Activated CD8-positive, alpha-beta memory T cell treated with anti-CD3 and anti-CD28 coated beads, Interleukin-2, amount 50 U/mL, for 4 hours (primary cell): Measurements from ENCODE around the gene CYTH3.
"Not testable (repeated sequence)": the region's sequence is repeated elsewhere in the genome, so short reads cannot be mapped to it uniquely, and the experiment has no call there.

ENCODE experiments used
- DNase-seq: peaks from one replicate; pipeline ENCODE4 v3.0.0-alpha.2; 2020

The CYTH3 gene

DNA sequence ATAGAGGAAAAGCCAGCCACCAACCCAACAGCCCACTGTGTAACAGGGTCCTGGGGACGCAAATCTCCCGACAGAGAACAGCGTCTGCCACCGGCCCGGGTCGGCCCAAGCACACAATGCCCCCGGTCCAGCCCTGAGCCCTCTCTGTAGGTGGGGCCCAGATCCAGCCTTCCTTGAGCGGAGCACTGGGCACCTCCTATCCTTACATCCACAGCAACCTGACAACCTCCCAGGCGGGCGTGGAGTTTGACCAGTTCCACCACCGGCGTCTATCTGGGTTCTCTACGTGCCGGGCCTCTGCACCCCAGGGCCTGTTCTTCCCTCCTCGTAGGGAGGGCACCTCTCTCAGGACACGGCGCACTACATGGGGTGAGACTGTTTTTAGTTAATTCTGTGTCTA is 109.0 kb downstream of the CYTH3 start:
- DNase-seq, result no peak

DNA sequence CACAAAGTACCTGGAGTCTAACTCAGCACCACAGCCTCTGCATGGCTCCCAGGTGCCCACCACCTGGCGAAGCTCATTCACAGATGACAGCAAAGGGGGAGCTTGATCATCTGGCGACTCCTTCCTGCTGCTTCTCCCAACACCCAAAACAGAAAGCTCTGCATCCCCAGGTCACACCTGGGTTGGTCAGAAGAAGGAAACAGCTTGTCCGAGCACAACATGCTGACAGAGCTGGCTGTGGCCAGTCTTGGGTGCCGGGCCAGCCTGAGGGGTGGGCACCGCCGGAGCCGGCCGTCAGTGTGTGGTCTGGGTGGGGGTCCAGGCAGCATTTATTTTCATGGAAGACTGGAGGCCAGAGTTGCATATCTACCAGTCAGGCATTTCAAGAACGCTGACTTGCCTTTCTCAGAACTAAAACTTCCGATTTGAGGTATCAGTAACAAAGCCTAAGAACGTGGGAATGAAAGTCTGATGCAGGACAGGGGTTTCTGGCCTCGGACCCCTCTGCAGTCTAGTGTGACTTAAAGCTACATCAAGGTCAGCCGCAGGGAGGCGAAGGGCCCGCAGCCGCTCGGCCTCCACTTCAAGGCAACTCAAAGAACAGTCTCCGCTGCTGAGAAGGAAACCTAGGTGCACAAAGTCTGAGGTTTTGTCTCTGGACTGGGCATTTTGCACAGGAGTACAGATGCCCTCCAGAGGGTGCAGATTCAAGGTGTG is 109.6 kb downstream of the CYTH3 start:
- no peak for DNase-seq

DNA sequence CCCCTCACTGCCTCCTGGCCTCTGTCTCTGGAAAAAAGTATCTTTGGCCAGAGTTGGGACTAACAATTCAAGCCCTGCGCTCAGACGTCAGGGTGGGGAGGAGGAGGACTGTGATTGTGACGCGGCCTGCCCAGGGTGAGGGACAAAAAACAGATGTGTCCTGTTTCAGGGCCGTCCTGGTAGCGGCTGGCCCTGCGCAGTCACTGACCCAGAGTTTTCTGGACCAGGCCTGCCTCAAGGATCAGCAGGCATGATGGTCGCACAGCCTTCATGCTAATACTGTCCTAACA is 110.1 kb downstream of the CYTH3 start:
- DNase-seq, result no peak

DNA sequence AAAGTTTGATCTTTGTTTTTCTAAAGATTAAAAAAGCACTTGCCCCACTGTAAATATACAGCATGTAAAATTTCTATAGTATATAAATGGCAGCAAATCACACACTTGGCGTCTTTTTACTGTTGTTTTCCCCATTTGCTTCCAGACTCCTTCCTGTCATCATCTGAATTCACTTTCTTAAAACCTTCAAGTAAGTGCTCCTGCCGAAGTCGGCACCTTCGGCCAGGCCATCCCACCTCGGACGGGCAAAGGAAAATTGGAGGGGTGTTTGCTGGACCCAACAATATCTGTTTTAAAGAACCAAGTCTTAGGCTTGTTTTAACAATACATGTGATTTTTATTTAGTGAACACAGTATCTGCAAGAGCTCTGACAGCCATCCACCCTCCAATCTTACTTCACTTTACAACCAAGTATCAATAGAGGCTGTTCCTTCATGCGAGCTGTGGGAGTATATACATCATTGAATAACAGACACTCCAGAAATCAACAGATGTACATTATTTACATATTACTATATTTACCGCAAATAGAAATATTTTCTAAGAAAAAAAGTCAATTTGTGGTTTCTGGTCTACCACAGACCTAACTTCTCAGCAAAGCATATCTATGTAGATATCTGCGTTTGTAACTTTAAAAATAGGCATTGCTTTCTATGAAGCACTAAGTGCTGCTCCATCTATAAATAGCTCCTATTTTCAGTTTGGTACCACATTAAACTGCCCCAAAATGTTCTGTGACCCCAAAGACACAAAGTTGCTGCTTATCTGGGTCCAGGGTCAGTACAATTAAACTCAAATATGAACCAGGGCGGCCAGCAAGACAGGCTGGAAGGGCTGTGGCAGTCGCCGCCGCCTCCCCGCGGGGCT is 110.7 kb downstream of the CYTH3 start:
- DNase-seq, result no peak

DNA sequence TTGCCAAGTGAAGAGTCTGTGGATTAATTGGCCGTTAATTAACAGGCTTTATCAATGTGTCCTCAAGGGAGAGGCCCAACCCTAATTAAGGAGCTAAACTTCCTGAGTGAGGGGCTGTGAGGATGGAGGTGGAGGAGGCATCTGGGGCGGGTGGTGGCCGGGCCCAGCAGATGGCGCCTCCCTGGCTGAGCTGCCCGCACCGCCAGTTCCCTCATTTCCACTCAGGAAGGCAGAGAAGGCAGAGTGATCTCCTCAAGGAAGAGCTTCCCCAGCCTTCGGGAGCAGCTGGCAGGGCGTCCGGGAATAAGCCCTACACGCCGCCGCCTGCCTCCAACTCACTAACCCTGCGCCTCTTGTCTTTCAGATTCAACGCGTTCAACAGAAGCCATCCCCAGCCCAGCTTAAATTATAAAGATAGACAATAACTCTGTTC is 112.2 kb downstream of the CYTH3 start:
- no peak for DNase-seq

DNA sequence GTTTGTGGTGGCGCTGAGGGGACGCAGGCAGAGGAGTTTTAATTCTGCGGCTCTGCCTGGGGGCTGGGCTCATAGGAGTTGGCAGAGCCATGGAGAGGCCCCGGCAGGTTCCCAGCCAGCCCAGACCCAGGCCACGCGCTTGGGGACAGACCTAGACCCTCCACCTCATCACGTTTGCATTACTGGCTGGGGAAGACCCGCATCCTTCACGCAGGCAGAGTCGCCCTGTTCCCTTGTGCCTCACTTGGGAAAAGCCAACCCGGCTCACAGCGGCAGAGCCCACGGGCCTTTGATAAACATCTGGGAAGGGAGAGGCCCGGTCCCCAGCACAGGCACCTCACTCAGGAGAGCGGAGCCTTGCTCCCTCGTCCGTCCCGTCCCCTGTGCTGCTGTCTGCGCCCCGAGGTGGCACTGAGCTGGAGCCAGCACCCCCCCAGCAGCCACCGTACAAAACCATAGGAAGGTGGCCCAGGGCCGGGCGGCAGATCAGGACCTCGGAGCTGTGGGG is 112.8 kb downstream of the CYTH3 start:
- no peak for DNase-seq

DNA sequence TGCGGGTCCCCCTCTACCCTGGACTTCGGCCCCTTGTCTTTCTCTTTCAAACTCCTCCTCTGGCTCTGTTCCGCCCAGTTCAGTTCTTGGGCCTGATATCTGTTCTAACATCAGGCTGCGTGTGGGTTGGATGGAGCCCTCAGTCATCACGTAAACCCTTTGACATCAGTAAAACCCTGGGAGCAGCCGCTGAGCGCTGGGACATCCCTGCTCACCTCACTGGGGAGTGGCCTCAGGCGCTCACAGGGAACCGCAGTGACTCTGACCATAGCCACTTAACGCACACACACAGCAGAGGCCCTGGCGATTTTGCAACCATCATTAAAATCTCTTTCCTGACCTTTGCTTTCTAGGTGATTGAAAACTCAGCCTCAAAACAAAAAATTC is 113.3 kb downstream of the CYTH3 start:
- no peak for DNase-seq

DNA sequence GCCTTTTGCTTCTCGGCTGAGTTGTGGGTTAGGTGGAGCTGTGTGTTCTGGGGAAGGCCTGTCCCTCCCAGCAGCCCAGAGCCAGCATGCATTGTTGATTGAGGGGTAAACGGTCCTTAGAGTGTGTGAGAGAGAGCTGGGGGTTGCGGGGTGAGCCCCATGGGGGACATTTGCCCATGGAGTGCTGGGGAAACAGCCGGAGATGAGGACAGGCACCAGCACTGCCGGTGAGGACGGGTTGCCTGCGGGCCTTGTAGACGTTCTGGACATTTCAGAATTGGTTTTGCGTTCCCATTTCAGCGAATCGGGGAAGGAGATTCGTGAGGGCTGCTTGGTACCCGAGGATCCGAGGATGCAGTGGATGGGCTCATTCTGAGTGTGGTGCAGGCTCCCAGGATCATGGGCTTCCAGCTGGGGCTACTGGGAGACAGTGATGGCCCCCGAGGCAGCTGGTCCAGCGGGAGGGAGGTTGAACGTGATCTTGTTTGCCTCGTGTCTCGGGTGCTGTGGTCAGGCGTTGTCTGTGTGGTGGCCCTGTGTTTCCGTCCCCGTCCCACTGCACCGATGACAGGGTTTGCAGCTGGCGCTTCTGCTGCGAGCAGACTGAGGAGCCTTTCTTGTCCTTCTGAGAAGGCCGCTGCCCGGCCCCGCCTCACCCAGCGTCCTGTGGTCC is 113.9 kb downstream of the CYTH3 start:
- no peak for DNase-seq

DNA sequence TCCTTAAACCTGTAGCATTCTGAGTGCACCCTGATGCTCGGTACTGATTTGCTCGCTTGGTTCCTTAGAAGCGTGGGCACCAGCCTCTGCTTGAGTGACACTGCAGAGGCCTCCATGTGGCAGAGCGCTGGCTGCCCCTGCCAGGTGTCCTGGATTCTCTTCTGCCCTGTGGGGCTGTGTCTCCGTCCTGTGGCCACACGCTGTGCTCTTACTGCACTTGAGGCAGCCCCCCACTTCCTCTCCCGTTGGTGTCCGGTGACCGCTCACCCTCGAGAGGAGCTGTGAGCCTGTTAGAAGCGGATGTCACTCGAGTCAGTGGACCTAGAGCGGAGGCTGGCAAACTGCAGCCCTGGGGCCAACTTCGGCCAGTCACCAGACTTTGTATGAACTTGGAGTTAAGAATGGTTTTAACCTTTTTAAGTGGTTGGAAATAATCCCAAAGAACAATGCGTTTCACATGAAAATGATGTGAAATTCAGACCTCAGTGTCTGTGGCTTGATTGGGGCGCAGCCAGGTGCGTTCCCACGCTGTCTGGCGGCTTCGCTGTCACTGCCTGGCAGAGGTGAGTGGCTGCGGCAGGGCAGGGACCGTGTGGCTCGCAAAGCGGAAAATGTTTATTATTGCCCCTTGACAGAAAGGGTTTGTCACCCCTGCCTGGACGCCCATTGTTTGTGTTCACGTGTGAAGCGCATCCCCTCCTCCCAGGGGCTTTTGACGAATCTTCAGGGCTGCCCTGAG is 114.6 kb downstream of the CYTH3 start:
- DNase-seq, result no peak

DNA sequence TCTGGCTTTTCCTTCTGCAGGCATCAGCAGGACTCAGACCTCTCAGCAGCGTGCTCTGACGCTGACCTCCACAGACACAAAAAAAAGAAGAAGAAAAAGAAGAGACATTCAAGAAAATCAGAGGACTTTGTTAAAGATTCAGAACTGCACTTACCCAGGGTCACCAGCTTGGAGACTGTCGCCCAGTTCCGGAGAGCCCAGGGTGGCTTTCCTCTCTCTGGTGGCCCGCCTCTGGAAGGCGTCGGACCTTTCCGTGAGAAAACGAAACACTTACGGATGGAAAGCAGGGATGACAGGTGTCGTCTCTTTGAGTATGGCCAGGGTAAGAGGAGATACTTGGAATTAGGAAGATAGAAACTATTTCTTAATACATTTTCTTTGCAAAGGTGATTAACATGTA is 115.7 kb downstream of the CYTH3 start:
- no peak for DNase-seq

DNA sequence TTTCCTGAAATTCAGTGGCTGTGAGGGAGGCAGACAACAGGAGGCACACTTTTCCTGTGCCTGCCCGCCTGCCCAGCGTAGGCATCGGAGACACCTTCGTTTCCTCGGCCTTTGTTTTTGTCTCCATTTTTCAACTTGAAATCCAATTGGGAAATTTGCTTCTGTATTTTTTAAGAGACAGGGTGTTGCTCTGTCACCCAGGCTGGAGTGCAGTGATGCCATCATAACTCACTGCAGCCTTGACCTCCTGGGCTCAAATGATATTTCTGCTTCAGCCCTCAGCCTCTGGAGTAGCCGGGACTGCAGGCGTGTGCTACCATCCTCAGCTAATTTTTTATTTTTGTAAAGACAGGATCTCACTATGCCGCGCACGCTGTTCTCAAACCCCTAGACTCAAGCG is 116.8 kb downstream of the CYTH3 start:
- DNase-seq, result no peak

DNA sequence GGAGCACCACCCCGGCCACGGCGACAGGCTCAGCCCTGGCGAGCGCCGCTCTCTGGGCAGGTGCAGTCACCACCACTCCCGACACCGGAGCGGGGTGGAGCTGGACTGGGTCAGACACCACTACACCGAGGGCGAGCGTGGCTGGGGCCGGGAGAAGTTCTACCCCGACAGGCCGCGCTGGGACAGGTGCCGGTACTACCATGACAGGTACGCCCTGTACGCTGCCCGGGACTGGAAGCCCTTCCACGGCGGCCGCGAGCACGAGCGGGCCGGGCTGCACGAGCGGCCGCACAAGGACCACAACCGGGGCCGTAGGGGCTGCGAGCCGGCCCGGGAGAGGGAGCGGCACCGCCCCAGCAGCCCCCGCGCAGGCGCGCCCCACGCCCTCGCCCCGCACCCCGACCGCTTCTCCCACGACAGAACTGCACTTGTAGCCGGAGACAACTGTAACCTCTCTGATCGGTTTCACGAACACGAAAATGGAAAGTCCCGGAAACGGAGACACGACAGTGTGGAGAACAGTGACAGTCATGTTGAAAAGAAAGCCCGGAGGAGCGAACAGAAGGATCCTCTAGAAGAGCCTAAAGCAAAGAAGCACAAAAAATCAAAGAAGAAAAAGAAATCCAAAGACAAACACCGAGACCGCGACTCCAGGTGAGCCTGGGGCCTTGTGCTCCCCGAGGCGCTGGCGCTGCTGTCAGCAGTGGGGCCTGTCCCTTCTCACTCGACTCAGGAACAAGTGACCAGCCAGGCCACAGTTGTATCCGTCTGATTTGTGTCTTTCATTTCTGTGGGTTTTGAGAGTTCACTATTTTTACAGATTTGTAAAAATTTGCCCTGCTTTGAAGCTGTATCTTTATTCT is 117.7 kb downstream of the CYTH3 start:
- no peak for DNase-seq

DNA sequence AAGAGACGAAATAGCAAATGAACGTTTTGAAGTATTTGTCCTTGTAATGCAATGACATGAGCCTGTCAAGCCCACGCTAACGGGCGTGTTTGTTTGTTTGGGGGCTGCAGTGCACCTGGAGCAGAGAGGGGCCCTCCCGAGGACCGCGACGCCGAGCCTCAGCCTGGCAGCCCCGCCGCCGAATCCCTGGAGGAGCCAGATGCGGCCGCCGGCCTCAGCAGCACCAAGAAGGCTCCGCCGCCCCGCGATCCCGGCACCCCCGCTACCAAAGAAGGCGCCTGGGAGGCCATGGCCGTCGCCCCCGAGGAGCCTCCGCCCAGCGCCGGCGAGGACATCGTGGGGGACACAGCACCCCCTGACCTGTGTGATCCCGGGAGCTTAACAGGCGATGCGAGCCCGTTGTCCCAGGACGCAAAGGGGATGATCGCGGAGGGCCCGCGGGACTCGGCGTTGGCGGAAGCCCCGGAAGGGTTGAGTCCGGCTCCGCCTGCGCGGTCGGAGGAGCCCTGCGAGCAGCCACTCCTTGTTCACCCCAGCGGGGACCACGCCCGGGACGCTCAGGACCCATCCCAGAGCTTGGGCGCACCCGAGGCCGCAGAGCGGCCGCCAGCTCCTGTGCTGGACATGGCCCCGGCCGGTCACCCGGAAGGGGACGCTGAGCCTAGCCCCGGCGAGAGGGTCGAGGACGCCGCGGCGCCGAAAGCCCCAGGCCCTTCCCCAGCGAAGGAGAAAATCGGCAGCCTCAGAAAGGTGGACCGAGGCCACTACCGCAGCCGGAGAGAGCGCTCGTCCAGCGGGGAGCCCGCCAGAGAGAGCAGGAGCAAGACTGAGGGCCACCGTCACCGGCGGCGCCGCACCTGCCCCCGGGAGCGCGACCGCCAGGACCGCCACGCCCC is 118.5 kb downstream of the CYTH3 start:
- DNase-seq, result no peak

DNA sequence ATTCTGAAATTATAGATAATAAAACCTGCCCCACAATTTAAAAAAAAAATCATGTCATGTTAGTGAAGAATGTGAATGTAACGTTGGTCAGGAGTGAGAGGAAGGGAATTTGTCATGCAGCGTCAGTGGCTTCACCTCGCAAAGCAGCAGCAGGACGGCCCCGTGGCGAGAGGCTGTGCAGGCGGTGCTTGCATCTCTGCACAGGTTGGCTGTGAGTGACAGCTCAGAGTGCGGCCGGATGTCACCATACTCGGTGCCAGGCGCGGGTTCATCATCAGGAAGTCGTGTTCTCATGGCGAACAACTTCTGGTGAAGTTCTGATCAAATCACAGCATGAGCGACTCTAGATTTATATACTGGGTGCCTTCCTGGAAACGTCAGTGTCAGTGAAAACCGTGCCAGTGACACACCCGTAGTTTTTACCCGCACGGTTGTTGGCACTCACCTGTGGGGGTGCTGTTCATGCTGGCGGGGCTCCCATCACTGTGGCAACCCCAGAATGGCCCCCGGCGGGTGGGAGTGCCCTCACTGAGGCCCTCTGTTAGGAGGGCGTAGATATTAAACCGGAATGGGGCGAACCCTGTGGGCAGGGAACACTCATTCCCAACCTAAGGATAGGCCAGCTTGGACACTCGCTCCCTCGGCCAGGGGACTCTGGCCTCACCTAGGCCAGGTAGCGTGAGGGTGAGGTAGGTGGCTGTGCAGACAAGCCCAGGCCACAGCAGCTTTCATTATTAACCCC is 120.3 kb downstream of the CYTH3 start:
- DNase-seq, result no peak

DNA sequence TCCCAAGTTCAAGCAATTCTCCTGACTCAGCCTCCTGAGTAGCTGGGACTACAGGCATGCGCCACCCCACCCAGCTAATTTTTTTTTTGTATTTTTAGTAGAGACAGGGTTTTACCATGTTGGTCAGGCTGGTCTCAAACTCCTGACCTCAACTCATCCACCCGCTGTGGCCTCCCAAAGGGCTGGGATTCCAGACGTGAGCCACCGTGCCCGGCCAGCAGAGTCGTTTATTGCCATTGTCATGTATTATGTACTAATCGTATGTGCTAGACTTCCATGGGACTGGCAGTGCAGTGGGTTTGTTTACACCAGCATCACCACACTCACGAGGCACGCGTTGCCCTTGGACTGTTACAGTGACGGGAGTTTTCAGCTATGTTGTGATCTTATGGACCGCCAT is 120.9 kb downstream of the CYTH3 start:
- DNase-seq, result not testable (repeated sequence)

DNA sequence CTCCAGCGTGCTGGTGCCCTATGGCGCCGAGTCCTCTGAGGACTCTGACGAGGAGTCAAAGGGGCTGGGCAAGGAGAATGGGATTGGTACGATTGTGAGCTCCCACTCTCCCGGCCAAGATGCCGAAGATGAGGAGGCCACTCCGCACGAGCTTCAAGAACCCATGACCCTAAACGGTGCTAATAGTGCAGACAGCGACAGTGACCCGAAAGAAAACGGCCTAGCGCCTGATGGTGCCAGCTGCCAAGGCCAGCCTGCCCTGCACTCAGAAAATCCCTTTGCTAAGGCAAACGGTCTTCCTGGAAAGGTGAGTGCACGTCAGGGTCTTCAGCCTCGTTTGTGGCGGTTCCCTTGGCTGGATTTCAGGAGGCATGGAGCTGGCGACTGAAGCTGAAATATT is 122.4 kb downstream of the CYTH3 start:
- DNase-seq, result no peak

DNA sequence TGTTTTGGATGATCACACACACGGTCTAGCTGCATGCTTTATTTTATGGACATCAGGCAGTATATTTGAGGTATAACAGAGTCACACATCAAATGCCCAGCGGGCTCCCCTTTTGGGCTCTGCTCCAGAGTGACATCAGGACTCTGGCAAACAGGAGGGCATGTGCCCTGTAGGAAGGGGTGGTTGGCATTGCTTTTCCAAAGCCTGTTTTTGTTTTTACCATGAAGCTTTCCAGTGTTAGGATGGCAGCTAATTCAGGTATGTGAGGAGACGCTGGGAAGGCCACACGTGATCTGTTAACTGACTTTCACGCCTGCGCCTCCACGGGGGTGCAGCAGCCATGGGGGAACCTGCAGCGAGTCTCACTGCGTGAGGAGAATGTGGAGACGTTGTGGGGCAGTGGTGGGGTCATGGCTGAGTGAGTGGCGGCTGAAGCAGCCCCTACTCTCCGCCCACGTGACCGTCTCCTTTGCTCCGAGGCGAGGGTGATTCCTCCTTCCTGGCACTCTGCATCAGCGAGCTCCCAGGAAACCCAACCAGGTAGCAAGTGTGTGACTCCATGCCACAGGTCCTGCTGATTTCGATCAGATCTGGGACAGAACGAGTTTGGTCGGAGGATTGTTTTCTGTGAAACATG is 123.6 kb downstream of the CYTH3 start:
- DNase-seq, result no peak

DNA sequence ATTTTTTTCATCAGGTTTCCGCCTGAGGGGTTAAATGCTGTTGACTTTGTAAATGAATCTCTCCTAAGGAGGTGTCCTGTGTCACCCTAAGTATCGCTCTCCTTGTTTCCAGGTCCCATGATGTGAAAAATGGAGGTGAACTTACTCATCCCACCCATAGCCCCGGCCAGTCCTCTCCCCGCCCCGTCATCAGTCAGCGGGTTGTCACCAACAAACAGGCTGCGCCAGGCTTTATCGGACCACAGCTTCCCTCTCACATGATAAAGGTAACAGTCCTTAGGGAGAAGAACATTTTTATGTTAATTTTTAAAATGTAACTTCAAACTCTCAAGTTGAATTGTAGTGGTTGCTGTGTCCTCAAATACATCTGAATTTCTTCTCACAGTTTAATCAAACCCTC is 124.8 kb downstream of the CYTH3 start:
- no peak for DNase-seq

DNA sequence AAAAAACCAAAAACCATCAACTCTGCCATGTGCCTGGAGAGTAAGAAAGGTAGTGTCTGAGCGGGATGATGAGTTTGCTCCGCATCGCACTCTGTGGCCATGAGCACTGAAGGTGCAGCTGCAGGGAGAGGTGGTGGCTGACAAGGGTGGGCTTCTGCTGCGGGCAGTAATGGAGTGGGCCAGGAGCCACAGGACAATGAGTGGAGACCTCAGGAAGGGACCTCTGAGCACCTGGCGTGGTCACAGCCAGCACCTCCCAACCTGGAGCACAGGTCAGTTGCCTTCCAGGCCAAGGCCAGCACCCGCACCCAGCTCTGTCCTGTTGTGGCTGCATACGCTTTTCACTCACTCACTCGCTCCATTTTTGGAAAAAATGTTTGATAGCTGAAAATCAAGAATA is 125.8 kb downstream of the CYTH3 start:
- no peak for DNase-seq

DNA sequence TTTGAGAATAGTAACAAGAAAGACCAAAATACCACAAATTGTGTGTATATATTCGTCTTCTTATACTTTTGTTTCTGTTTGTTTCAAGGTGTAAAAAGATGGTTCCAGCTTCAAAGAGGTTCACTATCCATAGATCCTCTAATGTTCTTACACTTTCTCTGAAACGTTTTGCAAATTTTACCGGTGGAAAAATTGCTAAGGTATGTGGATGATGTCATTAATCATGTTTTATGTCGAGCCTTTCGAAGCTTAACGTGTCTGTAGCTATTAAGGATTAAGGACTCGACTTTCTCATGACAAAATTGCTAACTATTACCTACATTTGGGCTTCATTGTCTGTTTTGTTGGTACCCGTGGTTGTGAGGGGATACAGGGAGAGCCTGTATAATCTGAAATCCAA is 128.4 kb downstream of the CYTH3 start:
- no peak for DNase-seq
